ENCODE measurements around the gene CMTM3.

Gene CMTM3

DNA sequence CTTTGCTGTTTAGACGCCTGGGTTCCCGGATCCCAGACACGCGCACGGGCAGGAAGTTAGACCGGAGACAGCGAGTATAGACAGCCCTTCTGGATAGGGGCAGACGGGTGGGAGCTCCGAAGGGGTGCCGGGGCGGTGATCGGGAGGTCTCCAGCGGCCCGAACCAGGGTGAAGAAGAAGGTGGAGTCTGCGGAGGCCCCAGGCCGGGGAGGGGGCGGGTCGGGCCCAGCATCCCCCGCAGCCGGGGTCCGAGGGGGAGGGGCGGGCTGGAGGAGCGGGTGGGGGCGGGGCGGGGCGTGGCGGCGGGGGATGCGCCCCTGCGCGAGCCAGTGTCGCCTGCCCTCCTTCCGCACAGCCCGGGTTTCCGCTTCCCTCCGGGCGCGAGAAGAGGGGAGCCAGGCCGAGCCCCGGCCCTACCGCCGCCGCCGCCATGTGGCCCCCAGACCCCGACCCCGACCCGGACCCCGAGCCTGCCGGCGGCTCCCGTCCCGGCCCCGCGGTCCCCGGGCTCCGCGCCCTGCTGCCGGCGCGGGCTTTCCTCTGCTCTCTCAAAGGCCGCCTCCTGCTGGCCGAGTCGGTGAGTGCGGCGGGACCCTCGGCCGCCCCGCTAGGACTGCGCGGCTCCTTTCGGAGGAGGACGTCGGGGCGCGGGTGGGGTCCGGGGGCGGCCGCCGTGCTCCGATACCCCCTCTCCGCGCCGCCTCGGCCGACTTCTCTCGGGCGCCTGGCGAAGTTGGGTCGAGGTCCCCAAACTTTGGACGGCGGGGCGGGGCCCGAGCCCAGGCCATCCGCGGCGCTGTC, at the start of gene CMTM3:
TSS of gene CMTM3 (plus strand) at position 329 of the 801 bp plus-strand sequence. CDS start at position 431, 102 bp downstream.
- TF ChIP-seq ZFX (IDR thresholded peaks at IDR 0.05; ENCODE audit: borderline replicate concordance) (no peak), CTCF (IDR thresholded peaks at IDR 0.05) (peak; percentile 86)

GRCh38 chr16:66560107-66560506, 44.4 kb upstream of the CMTM3 start:
- TF ChIP-seq CTCF (IDR thresholded peaks at IDR 0.05) (no peak), ZFX (IDR thresholded peaks at IDR 0.05; ENCODE audit: borderline replicate concordance) (no peak)
- no peak overlapping the region for H3K27ac ChIP-seq

More for the DNA sequence above, at the start of gene CMTM3:
- no peak within 1 kb of the TSS for H3K27ac ChIP-seq

DNA sequence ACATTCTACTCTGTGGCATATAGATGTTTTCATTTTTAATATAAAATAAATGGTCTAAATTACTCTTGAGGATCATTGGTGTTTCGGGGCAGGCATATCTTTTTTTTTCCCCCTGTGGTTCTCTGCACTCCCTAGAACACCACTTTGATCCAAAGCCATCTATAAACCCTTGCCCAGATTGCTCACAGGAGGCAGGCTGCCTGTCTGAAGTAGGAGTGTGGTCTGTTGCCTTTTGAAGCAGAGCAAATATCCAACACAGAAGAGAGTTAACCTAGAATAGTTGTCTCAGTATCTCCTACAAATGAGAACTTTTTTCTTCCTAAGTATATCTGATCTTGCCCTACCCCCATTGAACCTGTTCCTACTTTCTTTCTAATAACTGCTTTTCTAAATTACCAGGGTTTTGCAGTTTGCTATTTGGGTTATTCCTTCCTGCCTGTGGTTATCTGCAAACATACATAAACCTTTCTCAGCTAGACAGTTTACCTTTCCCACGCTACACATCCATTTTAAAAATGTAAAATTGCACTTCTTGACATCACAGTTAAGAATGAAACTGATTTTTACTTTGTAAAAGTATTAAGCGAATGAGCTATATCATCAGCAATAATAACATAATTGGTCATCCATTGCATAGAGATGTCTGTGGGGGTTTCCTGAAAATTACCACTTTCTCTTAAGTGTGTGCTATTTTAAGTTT, 43.0 kb upstream of the CMTM3 start:
- no peak overlapping the region for H3K27ac ChIP-seq
- TF ChIP-seq CTCF (IDR thresholded peaks at IDR 0.05): no peak
- no peak for TF ChIP-seq ZFX (IDR thresholded peaks at IDR 0.05; ENCODE audit: borderline replicate concordance)

DNA sequence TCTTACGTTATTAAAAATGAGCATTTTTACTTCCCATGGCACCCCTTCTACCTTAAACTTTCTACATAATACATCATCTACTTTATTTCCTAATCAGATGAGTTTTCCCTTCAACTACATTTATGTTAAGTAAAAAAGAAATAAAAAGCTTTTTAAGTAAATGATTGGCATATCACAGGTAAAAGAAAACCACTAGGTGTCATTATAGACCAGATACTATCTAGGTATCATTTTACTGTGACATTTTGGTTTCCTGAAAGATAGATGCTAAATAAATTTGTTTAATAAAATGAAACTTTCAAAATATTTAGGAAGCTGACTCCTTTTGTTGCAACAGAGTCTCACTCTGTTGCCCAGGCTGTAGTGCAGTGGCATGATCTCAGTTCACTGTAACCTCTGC, 42.1 kb upstream of the CMTM3 start:
- no peak overlapping the region for H3K27ac ChIP-seq
- TF ChIP-seq CTCF (IDR thresholded peaks at IDR 0.05) (0 out of 2 replicates have a peak, but pooled peaks have one; percentile 3), ZFX (IDR thresholded peaks at IDR 0.05; ENCODE audit: borderline replicate concordance) (no peak)

DNA sequence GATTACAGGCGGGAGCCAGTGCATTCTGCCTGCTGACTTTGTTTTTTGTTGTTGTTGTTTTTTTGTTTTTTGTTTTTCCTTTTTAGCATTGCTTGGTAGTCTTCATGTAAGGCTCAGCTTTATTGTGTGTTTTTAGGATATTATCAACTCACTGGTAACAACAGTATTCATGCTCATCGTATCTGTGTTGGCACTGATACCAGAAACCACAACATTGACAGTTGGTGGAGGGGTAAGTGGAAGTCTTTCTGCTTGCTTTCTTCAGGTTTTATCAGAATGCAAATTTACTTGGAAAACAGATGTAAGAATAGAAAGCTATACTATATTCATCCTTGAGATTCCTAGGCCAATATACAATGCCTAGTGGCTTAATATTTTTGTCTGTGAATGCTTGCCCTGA, 41.5 kb upstream of the CMTM3 start:
- H3K27ac ChIP-seq: no peak overlapping the region
- TF ChIP-seq ZFX (IDR thresholded peaks at IDR 0.05; ENCODE audit: borderline replicate concordance) (no peak), CTCF (IDR thresholded peaks at IDR 0.05) (no peak)

DNA sequence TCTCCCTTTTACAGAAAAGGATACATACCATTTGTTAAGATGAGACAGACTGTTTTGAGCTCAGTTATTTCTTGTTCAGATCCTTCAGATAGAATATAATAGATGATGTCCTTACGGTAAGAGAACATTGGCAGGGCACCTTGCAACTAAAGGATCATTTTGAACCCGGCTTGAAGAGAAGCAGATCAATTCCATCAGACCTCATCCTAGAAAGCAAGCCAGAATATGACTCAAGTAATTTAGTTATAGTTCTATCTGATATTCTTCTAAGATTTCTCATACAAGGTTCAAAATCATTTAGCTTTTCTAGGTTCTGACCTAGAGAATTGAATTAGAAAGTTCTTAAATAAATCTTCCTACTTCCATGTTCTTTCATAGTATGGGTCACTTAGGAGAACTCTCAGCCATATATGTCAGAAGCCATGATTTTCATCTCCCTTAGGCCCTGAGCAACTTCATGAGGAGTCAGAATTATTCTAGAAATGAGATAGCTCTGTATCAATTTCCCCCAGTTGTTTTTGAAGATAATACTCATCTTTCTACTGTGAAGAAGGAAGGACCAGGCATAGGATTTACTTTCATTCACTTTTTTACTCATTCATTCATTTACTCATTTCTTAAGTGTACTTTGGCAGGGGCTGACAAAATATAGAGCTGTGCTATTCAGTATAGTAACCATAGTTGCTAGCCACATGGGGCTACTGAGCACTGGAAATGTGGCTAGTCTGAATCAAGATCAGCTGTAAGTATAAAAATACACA, 40.8 kb upstream of the CMTM3 start:
- H3K27ac ChIP-seq: no peak overlapping the region
- no peak for TF ChIP-seq CTCF (IDR thresholded peaks at IDR 0.05)
